HG03342 (cell line): Measurements from ENCODE around the gene RNF145.

Source experiments
- ATAC-seq: cut with Tn5 transposase; IDR thresholded peaks from one replicate; pipeline ENCODE4 v1.9.1; 2021; ENCODE audit warnings: mild to moderate bottlenecking, moderate library complexity; ENCODE audit not compliant: unreplicated experiment

RNF145 gene

DNA sequence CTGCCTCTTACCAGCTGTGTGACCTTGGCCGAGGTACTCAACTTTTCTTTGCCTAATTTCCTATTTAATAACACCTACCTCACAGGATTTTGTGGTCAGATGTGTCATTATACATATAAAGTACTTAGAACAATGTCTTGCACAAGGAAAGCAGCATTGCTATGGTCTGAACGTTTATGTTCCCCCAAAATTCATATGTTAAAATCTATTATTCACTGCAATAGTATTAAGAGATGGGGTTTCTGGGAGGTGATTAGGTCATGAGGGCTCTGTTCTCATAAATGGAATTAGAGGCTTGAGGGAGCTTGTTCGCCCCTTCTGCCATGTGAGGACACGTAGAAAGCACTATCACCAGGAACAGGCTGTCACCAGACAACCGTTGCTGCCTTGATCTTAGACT is 10.9 kb upstream of the RNF145 start:
- no peak for ATAC-seq

DNA sequence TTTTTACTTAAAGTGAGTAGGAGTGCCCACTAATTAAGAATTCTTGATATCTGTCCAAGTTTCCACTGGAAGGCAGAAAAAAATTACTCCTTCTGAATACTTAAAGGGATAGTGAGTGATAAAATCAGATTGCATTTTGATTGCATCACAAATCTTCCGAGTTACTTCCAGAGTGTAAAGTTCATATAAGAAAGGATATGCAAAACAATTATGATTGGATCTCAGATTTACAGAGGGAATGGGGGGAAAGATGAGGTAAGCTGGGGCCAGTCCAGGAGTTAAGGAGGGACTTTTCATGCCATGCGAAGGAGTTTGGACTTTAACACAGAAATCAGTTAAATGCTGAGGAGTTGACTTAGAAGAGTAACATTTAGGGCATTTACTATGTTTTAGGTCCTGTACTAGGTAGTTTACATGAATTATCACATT is 9.3 kb upstream of the RNF145 start:
- no peak for ATAC-seq

- no peak for ATAC-seq
These were observed 7.9 kb upstream of the RNF145 start for GRCh38 chr5:159217236-159217635.

GRCh38 chr5:159216454-159216853 is 7.1 kb upstream of the RNF145 start:
- ATAC-seq: no peak

GRCh38 chr5:159215886-159216285 is 6.5 kb upstream of the RNF145 start:
- ATAC-seq: no peak

DNA sequence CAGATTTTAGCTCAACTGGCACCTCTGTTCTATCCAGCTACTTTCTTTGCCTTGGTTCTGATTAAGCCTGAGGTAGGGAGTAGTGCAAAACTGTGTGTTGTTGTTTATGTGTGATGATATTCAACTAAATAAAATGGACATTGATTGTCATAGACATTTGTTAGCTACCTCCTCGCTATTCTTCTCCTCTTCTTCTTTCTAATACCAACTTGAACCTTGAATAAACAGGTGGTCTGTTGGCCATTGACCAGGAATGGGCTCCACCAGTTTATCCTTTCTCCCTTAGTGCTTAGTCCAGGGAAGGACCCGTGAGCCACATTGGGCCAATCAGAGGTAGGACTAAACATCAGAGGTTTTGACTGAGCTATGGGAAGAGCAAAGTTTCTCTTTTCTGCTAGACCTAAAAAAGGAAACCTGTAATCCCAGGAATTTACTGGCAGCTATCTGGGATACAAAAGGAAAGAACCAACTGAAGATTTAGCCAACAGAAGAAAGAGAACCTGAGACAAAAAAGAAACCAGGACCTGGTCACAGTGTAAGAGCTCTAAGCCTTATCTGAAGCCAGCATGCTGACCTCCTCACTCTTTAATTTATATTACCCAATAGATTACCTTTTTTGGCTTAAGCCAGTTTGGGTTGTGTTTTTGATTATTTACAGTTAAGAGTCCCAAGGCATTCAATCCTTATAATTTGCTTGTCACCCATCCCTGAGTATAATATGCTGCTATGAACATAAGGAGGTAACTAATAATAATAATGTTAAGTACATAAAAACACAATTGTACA is 5.3 kb upstream of the RNF145 start:
- no peak for ATAC-seq

DNA sequence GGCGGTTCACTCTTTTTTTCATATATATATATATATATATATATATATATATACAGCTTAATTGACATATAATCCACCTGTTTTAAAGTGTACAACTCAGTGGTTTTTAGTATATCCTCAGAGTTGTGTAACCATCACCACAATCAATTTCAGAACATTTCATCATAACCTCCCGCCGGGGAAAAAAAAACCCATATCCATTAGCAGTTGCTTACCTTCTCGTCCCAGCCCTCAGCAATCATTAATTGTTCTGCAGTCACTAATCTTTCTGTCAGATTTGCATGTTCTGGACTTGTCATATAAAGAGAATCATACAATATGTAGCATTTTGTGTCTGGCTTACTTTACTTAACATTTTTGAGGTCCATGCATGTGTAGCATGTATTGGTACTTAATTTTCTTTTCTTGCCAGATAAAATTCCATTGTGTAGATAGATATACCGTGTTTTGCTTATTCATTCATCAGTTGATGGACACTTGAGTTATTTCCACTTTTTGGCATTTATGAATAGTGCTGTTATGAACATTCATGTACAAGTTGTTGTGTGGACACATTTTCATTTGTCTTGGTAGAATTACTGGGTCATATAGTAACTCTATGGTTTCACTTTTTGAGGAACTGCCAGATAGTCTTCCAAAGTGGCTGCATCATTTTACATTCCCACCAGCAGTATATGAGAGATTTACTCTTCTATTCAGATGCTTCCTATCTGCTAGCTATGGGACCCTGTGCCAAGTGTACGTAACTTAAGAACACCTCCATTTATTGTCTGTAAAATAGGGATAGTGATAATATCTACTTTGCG is 3.5 kb upstream of the RNF145 start:
- no peak for ATAC-seq

DNA sequence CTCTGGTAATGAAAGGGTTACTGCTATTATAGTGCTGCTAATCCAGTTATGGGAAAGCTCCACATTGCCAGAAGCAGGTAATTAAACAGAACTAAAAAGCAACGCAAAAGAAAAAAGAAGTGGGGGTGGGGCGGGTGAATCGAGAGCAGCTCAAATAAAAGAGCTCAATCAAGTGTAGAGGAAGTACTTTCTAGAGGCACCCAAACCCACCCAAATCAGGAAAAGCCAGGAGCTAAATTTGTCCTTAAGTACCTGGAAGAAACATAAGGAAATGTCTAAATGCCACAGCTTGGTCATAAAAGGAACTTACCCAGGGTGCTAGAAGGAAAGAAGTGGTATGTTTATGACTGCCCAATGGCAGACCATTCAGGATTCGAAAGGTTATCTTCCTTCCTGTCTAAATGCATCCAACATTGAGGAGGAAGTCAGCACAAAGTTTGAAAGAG is 2.4 kb upstream of the RNF145 start:
- no peak for ATAC-seq

- ATAC-seq: no peak
These were observed 1.5 kb upstream of the RNF145 start for GRCh38 chr5:159210846-159211245.

GRCh38 chr5:159210210-159210661 is 883 bp upstream of the RNF145 start:
- no peak for ATAC-seq

DNA sequence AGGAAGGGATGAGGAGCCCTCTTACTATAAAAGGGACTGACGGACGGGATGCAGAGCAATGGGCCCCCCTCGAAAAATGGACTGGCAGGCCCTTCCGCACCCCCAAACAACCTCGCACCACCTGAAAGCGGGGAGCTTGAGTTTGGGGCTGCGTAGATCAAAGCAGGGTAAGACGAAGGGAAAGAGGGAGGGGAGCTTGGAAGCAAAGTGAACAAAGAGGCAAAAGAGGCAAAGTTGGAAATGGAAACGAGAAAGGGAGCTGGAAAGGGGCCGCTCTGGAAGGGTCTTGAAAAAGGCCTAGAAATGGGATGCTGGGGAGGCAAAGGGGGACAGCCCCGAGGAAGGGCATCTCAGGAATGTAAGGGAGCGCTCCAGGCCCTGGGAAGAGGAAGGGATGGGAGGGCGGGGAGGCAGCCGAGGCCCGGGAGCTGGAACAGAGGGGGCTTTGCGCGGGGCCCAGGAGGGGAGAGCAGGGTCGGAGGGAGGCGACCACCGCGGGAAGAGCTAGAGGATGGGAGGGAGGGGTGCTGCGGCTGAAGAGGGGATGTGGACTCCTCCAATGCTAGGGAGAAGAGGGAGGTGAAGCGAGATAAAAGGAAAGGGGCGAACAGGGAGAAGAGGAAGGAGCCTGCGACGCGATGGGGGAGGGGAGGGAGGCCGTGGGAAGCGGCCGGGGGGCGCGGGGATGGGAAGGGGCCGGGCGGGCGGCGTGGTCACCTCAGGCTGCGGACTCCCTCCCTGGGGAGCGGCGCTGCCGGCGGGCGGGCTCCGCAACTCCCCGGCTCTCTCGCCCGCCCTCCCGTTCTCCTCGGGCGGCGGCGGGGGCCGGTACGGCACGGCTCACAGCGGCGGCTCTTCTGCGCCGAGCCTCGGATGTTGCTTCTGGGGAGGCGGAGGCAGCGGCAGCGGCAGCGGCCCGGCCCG is 577 bp downstream of the RNF145 start:
- ATAC-seq: peak; percentile 15

- ATAC-seq: peak; percentile 42
These were observed 1.5 kb downstream of the RNF145 start for GRCh38 chr5:159207686-159208513.

DNA sequence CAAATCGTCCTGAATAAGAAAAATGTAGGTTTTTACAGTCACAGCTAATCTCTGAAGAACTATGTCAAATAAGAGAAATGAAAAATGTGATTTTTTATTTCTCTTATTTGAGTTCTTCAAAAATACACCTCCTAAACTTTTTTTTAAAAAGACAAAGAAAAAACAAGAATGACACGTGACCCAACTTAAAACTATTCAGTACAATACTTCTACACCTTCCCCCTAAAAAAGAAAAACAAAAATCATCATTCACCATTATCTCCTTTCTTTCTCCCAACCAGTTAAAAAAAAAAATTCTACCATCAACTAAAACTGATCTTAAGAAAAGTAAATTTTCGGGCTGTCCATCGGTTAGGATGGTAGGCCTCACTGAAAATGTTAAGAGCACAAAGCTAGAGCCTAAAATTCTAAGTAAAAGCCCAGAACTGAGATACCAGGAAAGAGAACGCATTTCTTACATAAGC is 2.1 kb downstream of the RNF145 start:
- ATAC-seq: peak; percentile 4

DNA sequence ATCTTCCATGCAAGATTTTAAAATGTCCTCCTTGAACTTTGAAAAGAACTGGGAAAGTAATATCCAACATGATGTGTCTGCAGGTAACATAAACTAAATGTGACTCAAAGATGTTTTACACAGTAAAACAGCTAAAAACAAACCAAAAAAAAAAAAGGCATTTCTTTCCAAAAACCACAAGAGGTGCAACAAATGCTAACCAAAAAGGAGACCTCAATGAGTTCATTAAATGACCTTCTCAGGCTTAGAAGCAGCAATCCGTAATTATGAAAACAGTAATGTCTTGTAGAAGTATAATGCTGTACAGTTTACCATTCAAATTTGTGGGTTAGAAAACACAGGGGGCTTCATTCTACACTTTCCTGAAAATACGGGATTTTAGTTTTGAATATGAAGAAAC is 2.5 kb downstream of the RNF145 start:
- ATAC-seq: no peak

- no peak for ATAC-seq
These were observed 3.0 kb downstream of the RNF145 start for GRCh38 chr5:159206368-159206767.

- ATAC-seq: no peak
These were observed 6.0 kb downstream of the RNF145 start for GRCh38 chr5:159203351-159203750.

- no peak for ATAC-seq
These were observed 7.2 kb downstream of the RNF145 start for GRCh38 chr5:159202151-159202550.

GRCh38 chr5:159199780-159200179 is 9.6 kb downstream of the RNF145 start:
- no peak for ATAC-seq

GRCh38 chr5:159199225-159199624 is 10.1 kb downstream of the RNF145 start:
- no peak for ATAC-seq
